Lower leg skin (tissue), 4 donors: Measurements from ENCODE around the gene KCNN3. TPM values are rescaled to one million over a fixed set of nuclear protein-coding genes. Genes with fewer than 3 reads are reported as not detected.

Experiments
- DNase-seq, 2 donors: peaks; one replicate each; pipeline ENCODE4 v3.0.0-alpha.2; 2019; ENCODE audit warnings: low spot score in 2 of 2
- H3K4me3 ChIP-seq: fragments of 200-600 bp; sonication (generic); 2 replicates; pipeline ENCODE4 v1.5.1; 2017; ENCODE audit warnings: mild to moderate bottlenecking, low read depth; ENCODE audit not compliant: poor library complexity, severe bottlenecking
- CTCF ChIP-seq, 3 donors: fragments of 450-650 bp; IDR thresholded peaks; one replicate each; pipeline ENCODE4 v1.5.1; 2016; ENCODE audit warnings: antibody characterized with exemption in 3 of 3, mild to moderate bottlenecking in 3 of 3, moderate library complexity in 2 of 3
- POLR2A ChIP-seq, 2 donors: fragments of 450-650 bp; IDR thresholded peaks; one replicate each; pipeline ENCODE4 v1.6.1; 2016 to 2017; ENCODE audit warnings: antibody characterized with exemption in 2 of 2, mild to moderate bottlenecking in 1 of 2, moderate library complexity in 1 of 2
- WGBS, 2 donors: methylation state at CpG; one replicate each; pipeline ENCODE4 v1.1.5; 2018; 5-methylcytosine and 5-hydroxymethylcytosine counted together
- intact Hi-C: fragments of 100-400 bp; cut with DNase I; formaldehyde crosslinking; loops from one replicate; pipeline ENCODE4 v1.15.0; 2023; ENCODE audit warnings: low total_unique reads
- total RNA-seq, 4 donors: library from RNA; depleted of rRNA; stranded (reverse); fragments of >200 nt; gene quantifications; one replicate each; pipeline ENCODE4 v1.1.0, GENCODE V29; 2016

Gene KCNN3
- total RNA-seq, 4 donors from 2014 or later: 0.13 to 2.1 (median 0.36) TPM

- 64 to 70% methylated on average over 9 of the region's 9 CpGs for WGBS, 2 donors
- intact Hi-C loops: no loop called here
- DNase-seq: peak in 1 of 2 donors; percentile 89
- no peak overlapping the region for H3K4me3 ChIP-seq
- TF ChIP-seq CTCF (IDR thresholded peaks at IDR 0.05) (no peak), POLR2A (IDR thresholded peaks at IDR 0.05) (no peak)
These were observed 102.5 kb downstream of the KCNN3 start for GRCh38 chr1:154767315-154768240.

GRCh38 chr1:154765970-154766369 lies 104.1 kb downstream of the KCNN3 start:
- 64 to 69% methylated on average over 3 of the region's 3 CpGs for WGBS, 2 donors
- peak in 1 of 2 donors; percentile 43 for DNase-seq
- no peak for TF ChIP-seq POLR2A (IDR thresholded peaks at IDR 0.05)
- no peak for TF ChIP-seq CTCF (IDR thresholded peaks at IDR 0.05)
- intact Hi-C loops: no loop called here
- no peak overlapping the region for H3K4me3 ChIP-seq

GRCh38 chr1:154764773-154765172 lies 105.3 kb downstream of the KCNN3 start:
- intact Hi-C loops: no loop called here
- H3K4me3 ChIP-seq: no peak overlapping the region
- no peak for DNase-seq
- TF ChIP-seq CTCF (IDR thresholded peaks at IDR 0.05) (no peak), POLR2A (IDR thresholded peaks at IDR 0.05) (no peak)
- WGBS, 2 donors: 81 to 82% methylated on average over 3 of the region's 3 CpGs

- DNase-seq: peak in 1 of 2 donors; percentile 43
- H3K4me3 ChIP-seq: no peak overlapping the region
- WGBS, 2 donors: 100% methylated on average over 1 of the region's 1 CpG
- intact Hi-C loops: no loop called here
- TF ChIP-seq POLR2A (IDR thresholded peaks at IDR 0.05) (no peak), CTCF (IDR thresholded peaks at IDR 0.05) (no peak)
These were observed 105.9 kb downstream of the KCNN3 start for GRCh38 chr1:154764181-154764580.

GRCh38 chr1:154760469-154760933 lies 109.6 kb downstream of the KCNN3 start:
- TF ChIP-seq POLR2A (IDR thresholded peaks at IDR 0.05) (no peak), CTCF (IDR thresholded peaks at IDR 0.05) (peak in 1 of 3 donors; percentile 18)
- DNase-seq: peak in 1 of 2 donors; percentile 88
- H3K4me3 ChIP-seq: no peak overlapping the region
- WGBS, 2 donors: 11% methylated on average over 25 to 27 of the region's 54 CpGs
- intact Hi-C loops: no loop called here
